Keratinocyte (primary cell): ENCODE results near the gene OSBPL1A. TPM values are rescaled to one million over a fixed set of nuclear protein-coding genes. Genes with fewer than 3 reads are reported as not detected.

ENCODE experiments used
- DNase-seq: peaks from one replicate; pipeline ENCODE4 v3.0.0-alpha.2; 2011; ENCODE audit warnings: low read depth, missing footprints, low spot score
- FAIRE-seq: peaks from 2 replicates; lab custom pipeline; 2011; peaks lifted over from hg19 to GRCh38; lab: Jason Lieb, UNC
- H2AFZ ChIP-seq: 2 replicates; pipeline ENCODE4 v1.6.0; 2012; ENCODE audit warnings: low read length, control low read depth, inconsistent platforms; ENCODE audit not compliant: control insufficient read depth
- H3K27ac ChIP-seq: 2 replicates; pipeline ENCODE4 v1.5.1; 2011; ENCODE audit warnings: low read length; ENCODE audit not compliant: control insufficient read depth, insufficient read depth
- H3K27me3 ChIP-seq: 3 replicates; pipeline ENCODE4 v1.6.0; 2011; ENCODE audit warnings: low read length; ENCODE audit not compliant: control insufficient read depth, insufficient read depth; ENCODE audit errors: extremely low read depth
- H3K36me3 ChIP-seq, 2 experiments: 2 replicates in 1 of 2; 3 replicates in 1 of 2; pipeline ENCODE4 v1.5.1; 2011; ENCODE audit warnings: low read length in 2 of 2, mild to moderate bottlenecking in 1 of 2; ENCODE audit not compliant: control insufficient read depth in 2 of 2, insufficient read depth in 2 of 2; ENCODE audit errors: extremely low read depth in 1 of 2
- H3K4me1 ChIP-seq: 3 replicates; pipeline ENCODE4 v1.5.1; 2011; ENCODE audit warnings: low read length; ENCODE audit not compliant: control insufficient read depth, insufficient read depth; ENCODE audit errors: extremely low read depth
- H3K4me2 ChIP-seq: 3 replicates; pipeline ENCODE4 v1.6.0; 2011; ENCODE audit warnings: low read depth, low read length; ENCODE audit not compliant: control insufficient read depth, insufficient read depth; ENCODE audit errors: extremely low read depth
- H3K4me3 ChIP-seq, 3 experiments: fragments of 200-600 bp in 1 of 3; sonication (generic) in 1 of 3; 2 replicates in 2 of 3; 3 replicates in 1 of 3; pipeline ENCODE4 v1.5.1; 2011 to 2016; ENCODE audit warnings: low read length in 3 of 3, mild to moderate bottlenecking in 3 of 3, control low read depth in 2 of 3, inconsistent platforms in 1 of 3, low read depth in 1 of 3, mixed read lengths in 1 of 3, mixed run types in 1 of 3, moderate library complexity in 1 of 3; ENCODE audit not compliant: control insufficient read depth in 2 of 3, insufficient read depth in 2 of 3; ENCODE audit errors: extremely low read depth in 1 of 3
- H3K79me2 ChIP-seq: 2 replicates; pipeline ENCODE4 v1.6.0; 2012; ENCODE audit warnings: low read length; ENCODE audit not compliant: control insufficient read depth, insufficient read depth
- H3K9ac ChIP-seq: 3 replicates; pipeline ENCODE4 v1.6.0; 2011; ENCODE audit warnings: low read length; ENCODE audit not compliant: control insufficient read depth, insufficient read depth; ENCODE audit errors: extremely low read depth
- H3K9me1 ChIP-seq: 3 replicates; pipeline ENCODE4 v1.6.0; 2011; ENCODE audit warnings: low read length; ENCODE audit not compliant: control insufficient read depth, insufficient read depth; ENCODE audit errors: extremely low read depth
- H3K9me3 ChIP-seq: 2 replicates; pipeline ENCODE4 v1.5.1; 2012; ENCODE audit warnings: low read depth, low read length; ENCODE audit not compliant: control insufficient read depth
- H4K20me1 ChIP-seq: 3 replicates; pipeline ENCODE4 v1.6.0; 2011; ENCODE audit warnings: low read length; ENCODE audit not compliant: control insufficient read depth, insufficient read depth; ENCODE audit errors: extremely low read depth
- CTCF ChIP-seq, 3 experiments: IDR thresholded peaks in 1 of 3; conservative IDR thresholded peaks in 1 of 3; optimal IDR thresholded peaks in 1 of 3; 2 replicates in 2 of 3; 3 replicates in 1 of 3; pipeline versions ENCODE3 to v1.5.1; 2011; ENCODE audit warnings: low read length in 3 of 3, mild to moderate bottlenecking in 3 of 3, moderate library complexity in 2 of 3, control low read depth in 1 of 3, inconsistent platforms in 1 of 3; ENCODE audit not compliant: insufficient read depth in 2 of 3; ENCODE audit errors: extremely low read depth in 1 of 3
- EZH2 ChIP-seq: IDR thresholded peaks from one replicate; pipeline ENCODE4 v1.6.1; 2012; ENCODE audit warnings: inconsistent platforms, mild to moderate bottlenecking, low read length, moderate library complexity
- dilution Hi-C: fragments of 300-500 bp; cut with MboI; formaldehyde crosslinking; loops from one replicate; pipeline ENCODE4 v1.7.0; 2020; ENCODE audit warnings: low sequenced_read_pairs; ENCODE audit not compliant: extremely low pct_ligation_motif_present
- polyA plus RNA-seq, 5 experiments: library from polyadenylated mRNA; depleted of rRNA in 3 of 5; stranded (reverse) in 3 of 5; stranded (forward) in 1 of 5; unstranded in 1 of 5; fragments of >200 nt; gene quantifications; 1 replicate in 1 of 5; 2 replicates in 3 of 5; 3 replicates in 1 of 5; pipeline versions ENCODE4 v1.2.1 to v1.2.3, GENCODE V29; 2011 to 2012; ENCODE audit warnings: missing spikeins in 2 of 5, low read depth in 1 of 5, low replicate concordance in 1 of 5

OSBPL1A gene
- polyA plus RNA-seq, 1 donor (not counting 4 experiments of a cell fraction or from before 2014, with no cell fraction given): 17.7 TPM

- no peak overlapping the region for H3K4me3 ChIP-seq
- dilution Hi-C loops: no loop called here
- no peaks in the 10 kb centered on the region for H3K9me3 ChIP-seq
- H3K4me2 ChIP-seq: no peak overlapping the region
- H3K9me1 ChIP-seq: no peaks in the 10 kb centered on the region
- no peak overlapping the region for H3K27ac ChIP-seq
- H3K79me2 ChIP-seq: no peaks in the 10 kb centered on the region
- no peaks in the 10 kb centered on the region for H3K36me3 ChIP-seq
- no peak overlapping the region for H3K9ac ChIP-seq
- no peak overlapping the region for H2AFZ ChIP-seq
- no peaks in the 10 kb centered on the region for H4K20me1 ChIP-seq
- TF ChIP-seq CTCF (optimal IDR thresholded peaks at IDR 0.05 in 1 of 3, IDR thresholded peaks at IDR 0.05 in 1 of 3, conservative IDR thresholded peaks at IDR 0.05 in 1 of 3; ENCODE audit: extremely low read depth in 1 of 3, insufficient read depth in 2 of 3, low read length in 3 of 3): no peak
- no peak for TF ChIP-seq EZH2
- no peak for DNase-seq
- no peaks in the 10 kb centered on the region for H3K27me3 ChIP-seq
- peaks cover 9% of the 10 kb centered on the region for H3K4me1 ChIP-seq
- FAIRE-seq: no peak
Measured at GRCh38 chr18:24142376-24142775, 255.2 kb downstream of the OSBPL1A start.

- no peak overlapping the region for H3K4me3 ChIP-seq
Measured at GRCh38 chr18:24140697-24141096, 256.9 kb downstream of the OSBPL1A start.

More at GRCh38 chr18:24140697-24141096, 256.9 kb downstream of the OSBPL1A start:
- peaks cover 9% of the 10 kb centered on the region for H3K4me1 ChIP-seq
- dilution Hi-C loops: no loop called here
- H3K27me3 ChIP-seq: no peaks in the 10 kb centered on the region
- no peaks in the 10 kb centered on the region for H3K9me3 ChIP-seq
- H4K20me1 ChIP-seq: no peaks in the 10 kb centered on the region
- H3K9ac ChIP-seq: no peak overlapping the region
- FAIRE-seq (no peak), DNase-seq (no peak)
- no peaks in the 10 kb centered on the region for H3K9me1 ChIP-seq
- no peak overlapping the region for H3K4me2 ChIP-seq
- no peak overlapping the region for H2AFZ ChIP-seq
- no peaks in the 10 kb centered on the region for H3K79me2 ChIP-seq
- no peak for TF ChIP-seq CTCF (optimal IDR thresholded peaks at IDR 0.05 in 1 of 3, IDR thresholded peaks at IDR 0.05 in 1 of 3, conservative IDR thresholded peaks at IDR 0.05 in 1 of 3; ENCODE audit: extremely low read depth in 1 of 3, insufficient read depth in 2 of 3, low read length in 3 of 3)
- no peak for TF ChIP-seq EZH2
- no peaks in the 10 kb centered on the region for H3K36me3 ChIP-seq
- H3K27ac ChIP-seq: no peak overlapping the region
